Measurements from ENCODE around the gene ALMS1. TPM values are rescaled to one million over a fixed set of nuclear protein-coding genes. Genes with fewer than 3 reads are reported as not detected.
"Not testable (repeated sequence)": the region's sequence is repeated elsewhere in the genome, so short reads cannot be mapped to it uniquely, and the experiment has no call there.

The ALMS1 gene
- total and polyA plus RNA-seq, 3 experiments from 2014 or later: 4.1 to 20.1 (median 18.8) TPM

- H3K9me3 ChIP-seq (ENCODE audit: low read length); H3K9me3 Mint-ChIP-seq; H3K4me3 Mint-ChIP-seq; DNase-seq; H3K36me3 Mint-ChIP-seq; CTCF ChIA-PET; H3K4me1 Mint-ChIP-seq; H3K4me3 ChIP-seq (ENCODE audit: low read length); H3K27me3 ChIP-seq (ENCODE audit: insufficient read depth, low read length, poor library complexity, severe bottlenecking); H3K36me3 ChIP-seq (ENCODE audit: insufficient read depth, low read length); H3K4me1 ChIP-seq (ENCODE audit: insufficient read depth, low read length); H3K27ac Mint-ChIP-seq; POLR2A ChIA-PET; H3K27ac ChIP-seq (ENCODE audit: low read depth, low read length): not testable (repeated sequence)
- peaks cover 11 to 16% of the 10 kb centered on the region in 2 donors for H3K27me3 Mint-ChIP-seq
Measured at GRCh38 chr2:73636977-73637376, 251.3 kb downstream of the ALMS1 start.

GRCh38 chr2:73638429-73638828 lies 252.8 kb downstream of the ALMS1 start:
- POLR2A ChIA-PET: no interaction called here
- no peak overlapping the region for H3K27ac Mint-ChIP-seq
- H3K4me1 Mint-ChIP-seq: no peaks in the 10 kb centered on the region
- H3K4me3 Mint-ChIP-seq: no peak overlapping the region
- Histone ChIP-seq H3K27me3 (ENCODE audit: insufficient read depth, low read length, poor library complexity, severe bottlenecking) (no peaks in the 10 kb centered on the region), H3K9me3 (ENCODE audit: low read length) (no peaks in the 10 kb centered on the region), H3K27ac (ENCODE audit: low read depth, low read length) (no peak overlapping the region), H3K4me1 (ENCODE audit: insufficient read depth, low read length) (no peaks in the 10 kb centered on the region), H3K4me3 (ENCODE audit: low read length) (no peak overlapping the region), H3K36me3 (ENCODE audit: insufficient read depth, low read length) (no peaks in the 10 kb centered on the region)
- DNase-seq: no peak
- CTCF ChIA-PET: no interaction called here
- peaks cover 0 to 7% (median 0%) of the 10 kb centered on the region in 3 donors for H3K36me3 Mint-ChIP-seq
- H3K9me3 Mint-ChIP-seq: peaks cover 0 to 8% (median 4%) of the 10 kb centered on the region in 5 donors
- H3K27me3 Mint-ChIP-seq: peaks cover 13 to 24% of the 10 kb centered on the region in 2 donors

DNA sequence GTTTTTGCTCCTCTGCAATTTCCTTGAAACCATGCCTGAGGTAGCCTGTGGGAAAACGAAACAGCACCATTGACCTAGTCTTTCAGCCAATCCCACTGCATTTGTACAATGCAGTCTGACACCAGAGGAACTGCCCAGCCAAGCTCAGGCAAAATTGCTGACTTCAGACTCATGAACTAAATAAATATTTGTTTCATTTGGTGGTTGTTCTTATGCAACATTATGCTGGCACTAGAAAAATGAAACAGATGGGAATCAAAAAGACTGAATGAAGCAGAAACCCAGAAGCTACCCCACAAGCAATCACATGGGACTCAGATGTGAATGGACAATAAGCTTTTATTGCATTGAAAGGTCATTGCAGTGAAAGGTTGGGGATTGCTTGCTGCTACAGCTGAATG lies 254.9 kb downstream of the ALMS1 start:
- H3K9me3 Mint-ChIP-seq: peaks cover 0 to 8% (median 4%) of the 10 kb centered on the region in 5 donors
- peaks cover 19 to 39% of the 10 kb centered on the region in 2 donors for H3K27me3 Mint-ChIP-seq
- peaks cover 0 to 1% (median 0%) of the 10 kb centered on the region in 3 donors for H3K4me1 Mint-ChIP-seq
- Histone ChIP-seq H3K27ac (ENCODE audit: low read depth, low read length) (no peak overlapping the region), H3K27me3 (ENCODE audit: insufficient read depth, low read length, poor library complexity, severe bottlenecking) (no peaks in the 10 kb centered on the region), H3K4me1 (ENCODE audit: insufficient read depth, low read length) (no peaks in the 10 kb centered on the region), H3K9me3 (ENCODE audit: low read length) (no peaks in the 10 kb centered on the region), H3K36me3 (ENCODE audit: insufficient read depth, low read length) (no peaks in the 10 kb centered on the region), H3K4me3 (ENCODE audit: low read length) (no peak overlapping the region)
- ChIA-PET CTCF (no interaction called here), POLR2A (no interaction called here)
- H3K4me3 Mint-ChIP-seq: no peak overlapping the region
- no peak overlapping the region for H3K27ac Mint-ChIP-seq
- H3K36me3 Mint-ChIP-seq: peaks cover 0 to 7% (median 0%) of the 10 kb centered on the region in 3 donors
- no peak for DNase-seq

GRCh38 chr2:73640946-73641766 lies 255.5 kb downstream of the ALMS1 start:
- no peak overlapping the region for H3K4me3 Mint-ChIP-seq
- CTCF ChIA-PET: no interaction called here
- POLR2A ChIA-PET: no interaction called here
- Histone ChIP-seq H3K27ac (ENCODE audit: low read depth, low read length) (no peak overlapping the region), H3K4me1 (ENCODE audit: insufficient read depth, low read length) (no peaks in the 10 kb centered on the region), H3K9me3 (ENCODE audit: low read length) (no peaks in the 10 kb centered on the region), H3K4me3 (ENCODE audit: low read length) (no peak overlapping the region), H3K36me3 (ENCODE audit: insufficient read depth, low read length) (no peaks in the 10 kb centered on the region), H3K27me3 (ENCODE audit: insufficient read depth, low read length, poor library complexity, severe bottlenecking) (no peaks in the 10 kb centered on the region)
- DNase-seq: no peak
- peaks cover 0 to 1% (median 0%) of the 10 kb centered on the region in 3 donors for H3K4me1 Mint-ChIP-seq
- H3K36me3 Mint-ChIP-seq: peaks cover 0 to 7% (median 0%) of the 10 kb centered on the region in 3 donors
- H3K27me3 Mint-ChIP-seq: peaks cover 22 to 41% of the 10 kb centered on the region in 2 donors
- H3K27ac Mint-ChIP-seq: no peak overlapping the region
- peaks cover 0 to 8% (median 4%) of the 10 kb centered on the region in 5 donors for H3K9me3 Mint-ChIP-seq

GRCh38 chr2:73641767-73642062 lies 256.1 kb downstream of the ALMS1 start:
- H3K4me1 Mint-ChIP-seq: peaks cover 0 to 1% (median 0%) of the 10 kb centered on the region in 3 donors
- no peaks in the 10 kb centered on the region for H3K4me1 ChIP-seq (ENCODE audit: insufficient read depth, low read length)
- H3K36me3 ChIP-seq (ENCODE audit: insufficient read depth, low read length): no peaks in the 10 kb centered on the region
- no peak overlapping the region for H3K4me3 Mint-ChIP-seq
- H3K9me3 Mint-ChIP-seq: peaks cover 0 to 8% (median 4%) of the 10 kb centered on the region in 5 donors
- no peak overlapping the region for H3K27ac Mint-ChIP-seq
- peaks cover 0 to 7% (median 0%) of the 10 kb centered on the region in 3 donors for H3K36me3 Mint-ChIP-seq
- DNase-seq: no peak
- H3K27ac ChIP-seq (ENCODE audit: low read depth, low read length): no peak overlapping the region
- CTCF ChIA-PET: no interaction called here
- no peaks in the 10 kb centered on the region for H3K27me3 ChIP-seq (ENCODE audit: insufficient read depth, low read length, poor library complexity, severe bottlenecking)
- peaks cover 19 to 47% of the 10 kb centered on the region in 2 donors for H3K27me3 Mint-ChIP-seq
- POLR2A ChIA-PET: no interaction called here
- H3K9me3 ChIP-seq (ENCODE audit: low read length): no peaks in the 10 kb centered on the region
- no peak overlapping the region for H3K4me3 ChIP-seq (ENCODE audit: low read length)

- DNase-seq: no peak
- Histone ChIP-seq H3K27me3 (ENCODE audit: insufficient read depth, low read length, poor library complexity, severe bottlenecking) (no peaks in the 10 kb centered on the region), H3K4me3 (ENCODE audit: low read length) (no peak within 1 kb of the TSS), H3K27ac (ENCODE audit: low read depth, low read length) (no peak within 1 kb of the TSS), H3K36me3 (ENCODE audit: insufficient read depth, low read length) (no peaks in the 10 kb centered on the region), H3K9me3 (ENCODE audit: low read length) (no peaks in the 10 kb centered on the region), H3K4me1 (ENCODE audit: insufficient read depth, low read length) (no peaks in the 10 kb centered on the region)
- Mint-ChIP-seq H3K36me3 (peaks cover 0 to 7% (median 0%) of the 10 kb centered on the region in 3 donors), H3K4me3 (no peak within 1 kb of the TSS), H3K9me3 (peaks cover 0 to 8% (median 5%) of the 10 kb centered on the region in 5 donors), H3K27me3 (peaks cover 19 to 52% of the 10 kb centered on the region in 2 donors), H3K27ac (no peak within 1 kb of the TSS), H3K4me1 (peaks cover 0 to 1% (median 0%) of the 10 kb centered on the region in 3 donors)
- ChIA-PET POLR2A (no interaction called here), CTCF (no interaction called here)
Measured at GRCh38 chr2:73642338-73643018, 256.8 kb downstream of the ALMS1 start, which contains the start of gene NAT8. NAT8 (minus strand) TSS chr2:73642422; CDS start chr2:73641628, 794 bp downstream.

DNA sequence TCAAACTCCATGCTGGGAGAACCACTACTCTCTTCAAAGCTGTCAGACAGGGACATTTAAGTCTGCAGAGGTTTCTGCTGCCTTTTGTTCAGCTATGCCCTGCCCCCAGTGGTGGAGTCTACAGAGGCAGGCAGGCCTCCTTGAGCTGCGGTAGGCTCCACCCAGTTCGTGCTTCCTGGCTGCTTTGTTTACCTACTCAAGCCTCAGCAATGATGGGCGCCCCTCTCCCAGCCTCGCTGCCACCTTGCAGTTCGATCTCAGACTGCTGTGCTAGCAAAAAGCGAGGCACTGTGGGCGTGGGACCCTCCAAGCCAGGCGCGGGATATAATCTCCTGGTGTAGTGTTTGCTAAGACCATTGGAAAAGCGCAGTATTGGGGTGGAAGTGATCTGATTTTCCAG lies 262.1 kb downstream of the ALMS1 start:
- H3K4me1 Mint-ChIP-seq; H3K27ac ChIP-seq (ENCODE audit: low read depth, low read length); H3K4me3 ChIP-seq (ENCODE audit: low read length); H3K27me3 ChIP-seq (ENCODE audit: insufficient read depth, low read length, poor library complexity, severe bottlenecking); H3K9me3 ChIP-seq (ENCODE audit: low read length); H3K4me3 Mint-ChIP-seq; H3K36me3 Mint-ChIP-seq; H3K4me1 ChIP-seq (ENCODE audit: insufficient read depth, low read length); DNase-seq; H3K9me3 Mint-ChIP-seq; CTCF ChIA-PET; H3K36me3 ChIP-seq (ENCODE audit: insufficient read depth, low read length); POLR2A ChIA-PET; H3K27ac Mint-ChIP-seq: not testable (repeated sequence)
- H3K27me3 Mint-ChIP-seq: peaks cover 10 to 35% of the 10 kb centered on the region in 2 donors

DNA sequence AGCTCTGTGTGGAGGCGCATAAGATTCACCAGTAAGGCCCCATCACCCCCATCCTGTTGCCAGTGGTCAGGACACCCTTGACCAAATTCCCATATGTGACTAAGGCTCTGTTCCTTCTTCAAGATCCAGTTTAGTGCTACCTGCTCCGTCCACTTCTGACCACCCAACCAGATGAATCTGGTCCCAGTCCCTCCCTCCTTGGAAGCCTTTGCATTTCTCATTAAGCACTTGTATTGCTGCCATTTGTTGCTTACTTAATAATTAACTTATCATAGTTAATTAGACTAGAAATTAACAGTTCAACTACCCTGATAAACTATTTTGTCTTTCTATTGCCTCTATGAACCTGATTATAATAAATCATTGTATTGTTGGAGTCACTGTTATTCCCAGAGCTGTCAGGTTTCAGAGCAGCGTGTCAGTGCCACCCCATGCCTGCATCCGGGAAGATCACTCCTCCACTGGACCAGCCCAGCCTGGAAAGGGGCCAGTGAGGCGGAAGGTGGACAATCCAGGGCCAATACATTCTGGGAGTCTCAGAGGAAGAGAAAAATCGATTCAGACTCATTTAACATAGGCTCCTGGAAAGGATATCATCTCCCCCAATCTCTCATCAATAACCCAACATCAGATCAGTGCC lies 266.1 kb downstream of the ALMS1 start:
- CTCF ChIA-PET: no interaction called here
- Mint-ChIP-seq H3K9me3 (peaks cover 0 to 3% (median 1%) of the 10 kb centered on the region in 5 donors), H3K27ac (no peak overlapping the region)

More for the DNA sequence above, 266.1 kb downstream of the ALMS1 start:
- Mint-ChIP-seq H3K36me3 (peaks cover 0 to 4% (median 0%) of the 10 kb centered on the region in 3 donors), H3K4me1 (no peaks in the 10 kb centered on the region), H3K4me3 (no peak overlapping the region), H3K27me3 (peaks cover 0 to 13% of the 10 kb centered on the region in 2 donors)
- DNase-seq: no peak
- Histone ChIP-seq H3K4me1 (ENCODE audit: insufficient read depth, low read length) (no peaks in the 10 kb centered on the region), H3K36me3 (ENCODE audit: insufficient read depth, low read length) (no peaks in the 10 kb centered on the region), H3K9me3 (ENCODE audit: low read length) (no peaks in the 10 kb centered on the region), H3K27me3 (ENCODE audit: insufficient read depth, low read length, poor library complexity, severe bottlenecking) (no peaks in the 10 kb centered on the region), H3K27ac (ENCODE audit: low read depth, low read length) (no peak overlapping the region), H3K4me3 (ENCODE audit: low read length) (no peak overlapping the region)
- POLR2A ChIA-PET: no interaction called here

Measured in CD8-positive, alpha-beta memory T cell (primary cell).